ENCODE data around the gene CD81. TPM values are rescaled to one million over a fixed set of nuclear protein-coding genes. Genes with fewer than 3 reads are reported as not detected.
"Not testable (repeated sequence)": the region's sequence is repeated elsewhere in the genome, so short reads cannot be mapped to it uniquely, and the experiment has no call there.

The CD81 gene
- total and polyA plus RNA-seq, 2 experiments from 2014 or later, result 67.6 to 434 TPM

GRCh38 chr11:2330696-2331095, 46.4 kb upstream of the CD81 start:
- H3K4me3 ChIP-seq, result no peak overlapping the region
- H3F3A ChIP-seq (ENCODE audit: insufficient read depth), result no peaks in the 10 kb centered on the region
- H3K4me1 ChIP-seq (ENCODE audit: insufficient read depth), result 0 out of 2 replicates have a peak, but pooled peaks cover 3% of the 10 kb centered on the region
- H3K9me3 ChIP-seq (ENCODE audit: low read depth), result no peaks in the 10 kb centered on the region
- H3K4me2 ChIP-seq (ENCODE audit: unreplicated experiment), result no peak overlapping the region
- no peak overlapping the region for H3K9ac ChIP-seq
- no peak overlapping the region for H2AFZ ChIP-seq
- WGBS, 2 experiments (ENCODE audit: low coverage in 1 of 2, low lambda C conversion rate in 2 of 2, missing lambda C conversion rate in 2 of 2), result 58 to 62% methylated on average over 6 of the region's 6 CpGs
- no peak for TF ChIP-seq EZH2 (IDR thresholded peaks at IDR 0.05; ENCODE audit: insufficient read depth, poor library complexity, severe bottlenecking)
- in situ Hi-C loops (cut with MboI), result no loop called here
- no peak overlapping the region for H3K27ac ChIP-seq
- H3K9me2 ChIP-seq (ENCODE audit: insufficient read depth), result no peaks in the 10 kb centered on the region
- no peaks in the 10 kb centered on the region for H3K36me3 ChIP-seq (ENCODE audit: low read depth)
- no peaks in the 10 kb centered on the region for H3K27me3 ChIP-seq (replicated peaks; ENCODE audit: insufficient read depth)
- H3K79me2 ChIP-seq (ENCODE audit: insufficient read depth), result no peaks in the 10 kb centered on the region
- no peak for DNase-seq
- H4K20me1 ChIP-seq (ENCODE audit: insufficient read depth), result no peaks in the 10 kb centered on the region

DNA sequence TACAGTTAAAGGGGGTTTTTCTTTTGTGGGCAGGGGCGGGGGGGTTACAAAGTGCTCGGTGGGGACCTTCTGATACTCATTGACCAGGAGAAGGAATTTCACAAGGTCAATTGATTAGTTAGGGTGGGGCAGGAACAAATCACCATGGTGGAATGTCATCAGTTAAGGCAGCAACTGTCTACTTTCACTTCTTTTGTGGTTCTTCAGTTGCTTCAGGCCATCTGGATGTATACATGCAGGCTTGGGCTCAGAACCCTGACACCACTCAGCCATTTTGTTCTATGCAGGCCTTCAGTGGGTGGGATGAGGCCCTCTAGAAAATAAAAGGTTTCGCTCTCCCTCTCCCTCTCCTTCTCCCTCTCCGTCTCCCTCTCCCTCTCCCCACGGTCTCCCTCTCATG, 45.7 kb upstream of the CD81 start:
- in situ Hi-C loops (cut with MboI), result no loop called here
- Histone ChIP-seq H3K4me2 (ENCODE audit: unreplicated experiment) (no peak overlapping the region), H3K36me3 (ENCODE audit: low read depth) (no peaks in the 10 kb centered on the region), H3F3A (ENCODE audit: insufficient read depth) (no peaks in the 10 kb centered on the region), H3K27me3 (replicated peaks; ENCODE audit: insufficient read depth) (no peaks in the 10 kb centered on the region), H3K27ac (no peak overlapping the region), H4K20me1 (ENCODE audit: insufficient read depth) (no peaks in the 10 kb centered on the region), H2AFZ (no peak overlapping the region), H3K4me1 (ENCODE audit: insufficient read depth) (no peaks in the 10 kb centered on the region), H3K9me3 (ENCODE audit: low read depth) (no peaks in the 10 kb centered on the region), H3K9me2 (ENCODE audit: insufficient read depth) (no peaks in the 10 kb centered on the region), H3K79me2 (ENCODE audit: insufficient read depth) (no peaks in the 10 kb centered on the region), H3K9ac (no peak overlapping the region), H3K4me3 (no peak overlapping the region)
- TF ChIP-seq EZH2phosphoT487 (IDR thresholded peaks at IDR 0.05; ENCODE audit: insufficient read depth, low read depth), result no peak
- no peak for TF ChIP-seq EZH2 (IDR thresholded peaks at IDR 0.05; ENCODE audit: insufficient read depth, poor library complexity, severe bottlenecking)
- no peak for DNase-seq
- WGBS, 2 experiments (ENCODE audit: low coverage in 1 of 2, low lambda C conversion rate in 2 of 2, missing lambda C conversion rate in 2 of 2), result 78% methylated on average over 5 of the region's 5 CpGs; no CpG with 5 or more reads in 1 of the 2 experiments

GRCh38 chr11:2332569-2332968, 44.5 kb upstream of the CD81 start:
- H3K36me3 ChIP-seq (ENCODE audit: low read depth); H3K9ac ChIP-seq; H3K27me3 ChIP-seq (replicated peaks; ENCODE audit: insufficient read depth); in situ Hi-C loops (cut with MboI); H3K27ac ChIP-seq; H3K9me2 ChIP-seq (ENCODE audit: insufficient read depth); H3K4me3 ChIP-seq; H4K20me1 ChIP-seq (ENCODE audit: insufficient read depth); H3K4me2 ChIP-seq (ENCODE audit: unreplicated experiment); H3F3A ChIP-seq (ENCODE audit: insufficient read depth); H2AFZ ChIP-seq; H3K79me2 ChIP-seq (ENCODE audit: insufficient read depth); H3K9me3 ChIP-seq (ENCODE audit: low read depth); H3K4me1 ChIP-seq (ENCODE audit: insufficient read depth); DNase-seq: not testable (repeated sequence)
- 81 to 83% methylated on average over 3 to 18 of the region's 29 CpGs for WGBS, 2 experiments (ENCODE audit: low coverage in 1 of 2, low lambda C conversion rate in 2 of 2, missing lambda C conversion rate in 2 of 2)

DNA sequence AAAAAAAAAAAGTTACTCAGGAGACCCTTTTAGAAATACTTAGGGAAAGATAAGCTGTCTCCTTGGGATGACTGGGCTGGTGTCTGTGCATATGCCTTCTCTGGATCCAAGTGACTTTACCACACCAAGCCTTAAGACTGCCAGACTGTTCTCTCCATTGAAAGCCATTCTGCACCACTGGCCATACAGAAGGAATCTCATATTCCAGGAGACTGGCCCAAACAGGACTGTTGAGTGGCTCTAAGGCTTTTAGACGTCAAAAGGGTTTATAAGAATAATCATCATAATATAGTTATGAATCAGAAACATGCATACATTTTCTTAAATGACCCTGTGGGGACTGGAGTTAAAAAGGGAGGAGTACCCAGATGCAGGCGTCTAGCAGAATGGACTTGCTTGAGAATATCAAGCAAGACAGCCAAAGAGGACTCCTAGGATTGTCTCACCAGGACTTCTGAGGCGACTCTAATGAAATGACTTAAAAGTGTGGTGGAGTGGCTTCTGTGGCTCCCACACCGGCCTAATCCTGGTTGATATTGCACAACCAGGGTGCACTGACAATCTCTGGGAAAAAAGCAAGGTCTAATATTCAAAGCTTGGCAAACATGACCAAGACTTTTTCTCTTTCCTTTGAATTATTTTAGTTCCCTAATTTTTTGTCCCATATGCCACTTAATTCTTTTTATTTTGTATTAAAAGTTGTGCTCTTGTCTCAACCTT, 43.5 kb upstream of the CD81 start:
- H3K9me3 ChIP-seq (ENCODE audit: low read depth); H3K27me3 ChIP-seq (replicated peaks; ENCODE audit: insufficient read depth); H3K4me2 ChIP-seq (ENCODE audit: unreplicated experiment); H3K9me2 ChIP-seq (ENCODE audit: insufficient read depth); H3K27ac ChIP-seq; H3K36me3 ChIP-seq (ENCODE audit: low read depth); H4K20me1 ChIP-seq (ENCODE audit: insufficient read depth); DNase-seq; H2AFZ ChIP-seq; in situ Hi-C loops (cut with MboI); H3K4me3 ChIP-seq; H3K79me2 ChIP-seq (ENCODE audit: insufficient read depth); H3K4me1 ChIP-seq (ENCODE audit: insufficient read depth); H3K9ac ChIP-seq; H3F3A ChIP-seq (ENCODE audit: insufficient read depth): not testable (repeated sequence)
- WGBS, 2 experiments (ENCODE audit: low coverage in 1 of 2, low lambda C conversion rate in 2 of 2, missing lambda C conversion rate in 2 of 2), result 37 to 65% methylated on average over 2 of the region's 4 CpGs

- WGBS, 2 experiments (ENCODE audit: low coverage in 1 of 2, low lambda C conversion rate in 2 of 2, missing lambda C conversion rate in 2 of 2), result 83 to 93% methylated on average over 18 of the region's 18 CpGs
- DNase-seq; H3K27me3 ChIP-seq (replicated peaks; ENCODE audit: insufficient read depth); H4K20me1 ChIP-seq (ENCODE audit: insufficient read depth); H3K9me3 ChIP-seq (ENCODE audit: low read depth); H3K9ac ChIP-seq; H3K4me2 ChIP-seq (ENCODE audit: unreplicated experiment); H3K36me3 ChIP-seq (ENCODE audit: low read depth); H3K79me2 ChIP-seq (ENCODE audit: insufficient read depth); H2AFZ ChIP-seq; H3K4me1 ChIP-seq (ENCODE audit: insufficient read depth); H3K27ac ChIP-seq; H3K9me2 ChIP-seq (ENCODE audit: insufficient read depth); H3K4me3 ChIP-seq; in situ Hi-C loops (cut with MboI); H3F3A ChIP-seq (ENCODE audit: insufficient read depth): not testable (repeated sequence)
Observed at GRCh38 chr11:2335286-2335685, 41.8 kb upstream of the CD81 start.

GRCh38 chr11:2338760-2339159, 38.4 kb upstream of the CD81 start:
- H3K9me2 ChIP-seq (ENCODE audit: insufficient read depth); H3K9me3 ChIP-seq (ENCODE audit: low read depth); in situ Hi-C loops (cut with MboI); H2AFZ ChIP-seq; H3K4me2 ChIP-seq (ENCODE audit: unreplicated experiment); H3K4me1 ChIP-seq (ENCODE audit: insufficient read depth); H3K27me3 ChIP-seq (replicated peaks; ENCODE audit: insufficient read depth); H3K9ac ChIP-seq; H3K36me3 ChIP-seq (ENCODE audit: low read depth); H3K4me3 ChIP-seq; H3F3A ChIP-seq (ENCODE audit: insufficient read depth); H4K20me1 ChIP-seq (ENCODE audit: insufficient read depth); DNase-seq; H3K79me2 ChIP-seq (ENCODE audit: insufficient read depth); H3K27ac ChIP-seq: not testable (repeated sequence)
- 64 to 65% methylated on average over 8 of the region's 8 CpGs for WGBS, 2 experiments (ENCODE audit: low coverage in 1 of 2, low lambda C conversion rate in 2 of 2, missing lambda C conversion rate in 2 of 2)
